Measurements from ENCODE around the gene ORMDL2.

The ORMDL2 gene

GRCh38 chr12:55817345-55818139 lies at the start of gene ORMDL2, which contains the start of gene SARNP:
ORMDL2 (plus strand) TSS chr12:55818041; CDS start chr12:55819000, 959 bp downstream.
SARNP (minus strand) TSS chr12:55817724; CDS start chr12:55817701, 23 bp downstream.
- Mint-ChIP-seq H3K36me3 (ENCODE audit: low read depth) (peaks cover 35% of the 10 kb centered on the region), H3K27me3 (no peaks in the 10 kb centered on the region), H3K9me3 (no peaks in the 10 kb centered on the region), H3K4me1 (ENCODE audit: low read depth) (peaks cover 55% of the 10 kb centered on the region), H3K4me3 (no peak within 1 kb of the TSS), H3K27ac (no peak within 1 kb of the TSS)
- peak; percentile 90 for DNase-seq

- Mint-ChIP-seq H3K27me3 (no peaks in the 10 kb centered on the region), H3K4me3 (no peak overlapping the region), H3K9me3 (no peaks in the 10 kb centered on the region), H3K4me1 (ENCODE audit: low read depth) (peaks cover 14% of the 10 kb centered on the region), H3K36me3 (ENCODE audit: low read depth) (peaks cover 81% of the 10 kb centered on the region), H3K27ac (peak overlapping the region; percentile 68)
- DNase-seq = no peak
Measured at GRCh38 chr12:55771736-55772135, 46.1 kb upstream of the ORMDL2 start.

- Mint-ChIP-seq H3K27ac (no peak overlapping the region), H3K4me3 (no peak overlapping the region), H3K4me1 (ENCODE audit: low read depth) (peaks cover 15% of the 10 kb centered on the region), H3K36me3 (ENCODE audit: low read depth) (peaks cover 82% of the 10 kb centered on the region), H3K9me3 (no peaks in the 10 kb centered on the region), H3K27me3 (no peaks in the 10 kb centered on the region)
- DNase-seq = no peak
Measured at GRCh38 chr12:55777856-55778255, 40.0 kb upstream of the ORMDL2 start.

GRCh38 chr12:55780685-55781084 lies 37.2 kb upstream of the ORMDL2 start:
- peaks cover 11% of the 10 kb centered on the region for H3K4me1 Mint-ChIP-seq (ENCODE audit: low read depth)
- DNase-seq = no peak
- no peaks in the 10 kb centered on the region for H3K27me3 Mint-ChIP-seq
- peaks cover 87% of the 10 kb centered on the region for H3K36me3 Mint-ChIP-seq (ENCODE audit: low read depth)
- no peaks in the 10 kb centered on the region for H3K9me3 Mint-ChIP-seq
- no peak overlapping the region for H3K4me3 Mint-ChIP-seq
- peak overlapping the region; percentile 41 for H3K27ac Mint-ChIP-seq

GRCh38 chr12:55788546-55788945 lies 29.3 kb upstream of the ORMDL2 start:
- no peaks in the 10 kb centered on the region for H3K27me3 Mint-ChIP-seq
- no peak overlapping the region for H3K4me3 Mint-ChIP-seq
- H3K27ac Mint-ChIP-seq = no peak overlapping the region
- no peaks in the 10 kb centered on the region for H3K9me3 Mint-ChIP-seq
- H3K4me1 Mint-ChIP-seq (ENCODE audit: low read depth) = no peaks in the 10 kb centered on the region
- no peak for DNase-seq
- peaks cover 97% of the 10 kb centered on the region for H3K36me3 Mint-ChIP-seq (ENCODE audit: low read depth)

GRCh38 chr12:55789171-55789570 lies 28.7 kb upstream of the ORMDL2 start:
- Mint-ChIP-seq H3K27ac (no peak overlapping the region), H3K36me3 (ENCODE audit: low read depth) (peaks cover 97% of the 10 kb centered on the region), H3K27me3 (no peaks in the 10 kb centered on the region), H3K4me1 (ENCODE audit: low read depth) (no peaks in the 10 kb centered on the region), H3K9me3 (no peaks in the 10 kb centered on the region), H3K4me3 (no peak overlapping the region)
- DNase-seq = no peak

GRCh38 chr12:55789893-55790292 lies 27.9 kb upstream of the ORMDL2 start:
- H3K27me3 Mint-ChIP-seq = no peaks in the 10 kb centered on the region
- H3K4me1 Mint-ChIP-seq (ENCODE audit: low read depth) = no peaks in the 10 kb centered on the region
- H3K4me3 Mint-ChIP-seq = no peak overlapping the region
- H3K36me3 Mint-ChIP-seq (ENCODE audit: low read depth) = peaks cover 96% of the 10 kb centered on the region
- H3K27ac Mint-ChIP-seq = no peak overlapping the region
- DNase-seq = no peak
- no peaks in the 10 kb centered on the region for H3K9me3 Mint-ChIP-seq

- no peaks in the 10 kb centered on the region for H3K9me3 Mint-ChIP-seq
- H3K27me3 Mint-ChIP-seq = no peaks in the 10 kb centered on the region
- peaks cover 20% of the 10 kb centered on the region for H3K4me1 Mint-ChIP-seq (ENCODE audit: low read depth)
- H3K4me3 Mint-ChIP-seq = no peak overlapping the region
- H3K27ac Mint-ChIP-seq = peak overlapping the region; percentile 81
- peaks cover 95% of the 10 kb centered on the region for H3K36me3 Mint-ChIP-seq (ENCODE audit: low read depth)
- DNase-seq = no peak
Measured at GRCh38 chr12:55795950-55796349, 21.9 kb upstream of the ORMDL2 start.

- peak overlapping the region; percentile 81 for H3K27ac Mint-ChIP-seq
- no peak for DNase-seq
- no peaks in the 10 kb centered on the region for H3K9me3 Mint-ChIP-seq
- peaks cover 20% of the 10 kb centered on the region for H3K4me1 Mint-ChIP-seq (ENCODE audit: low read depth)
- H3K27me3 Mint-ChIP-seq = no peaks in the 10 kb centered on the region
- H3K36me3 Mint-ChIP-seq (ENCODE audit: low read depth) = peaks cover 95% of the 10 kb centered on the region
- no peak overlapping the region for H3K4me3 Mint-ChIP-seq
Measured at GRCh38 chr12:55797068-55797467, 20.8 kb upstream of the ORMDL2 start.

- Mint-ChIP-seq H3K4me3 (no peak overlapping the region), H3K27ac (no peak overlapping the region), H3K27me3 (no peaks in the 10 kb centered on the region), H3K36me3 (ENCODE audit: low read depth) (peaks cover 94% of the 10 kb centered on the region), H3K9me3 (no peaks in the 10 kb centered on the region), H3K4me1 (ENCODE audit: low read depth) (peaks cover 20% of the 10 kb centered on the region)
- DNase-seq = no peak
Measured at GRCh38 chr12:55797550-55797949, 20.3 kb upstream of the ORMDL2 start.

- Mint-ChIP-seq H3K9me3 (no peaks in the 10 kb centered on the region), H3K36me3 (ENCODE audit: low read depth) (peaks cover 76% of the 10 kb centered on the region), H3K27me3 (no peaks in the 10 kb centered on the region)
Measured at GRCh38 chr12:55806982-55807381, 10.9 kb upstream of the ORMDL2 start.

GRCh38 chr12:55809274-55809673 lies 8.6 kb upstream of the ORMDL2 start:
- H3K27ac Mint-ChIP-seq = peak overlapping the region; percentile 72
- no peak overlapping the region for H3K4me3 Mint-ChIP-seq
- no peaks in the 10 kb centered on the region for H3K9me3 Mint-ChIP-seq
- DNase-seq = no peak
- H3K36me3 Mint-ChIP-seq (ENCODE audit: low read depth) = peaks cover 76% of the 10 kb centered on the region
- H3K27me3 Mint-ChIP-seq = no peaks in the 10 kb centered on the region
- H3K4me1 Mint-ChIP-seq (ENCODE audit: low read depth) = peaks cover 44% of the 10 kb centered on the region

More at GRCh38 chr12:55806982-55807381, 10.9 kb upstream of the ORMDL2 start:
- no peak for DNase-seq
- Mint-ChIP-seq H3K27ac (no peak overlapping the region), H3K4me1 (ENCODE audit: low read depth) (peaks cover 35% of the 10 kb centered on the region), H3K4me3 (no peak overlapping the region)

GRCh38 chr12:55812088-55812487 lies 5.8 kb upstream of the ORMDL2 start:
- Mint-ChIP-seq H3K4me1 (ENCODE audit: low read depth) (peaks cover 52% of the 10 kb centered on the region), H3K36me3 (ENCODE audit: low read depth) (peaks cover 81% of the 10 kb centered on the region), H3K9me3 (no peaks in the 10 kb centered on the region), H3K4me3 (no peak overlapping the region), H3K27ac (peak overlapping the region; percentile 36), H3K27me3 (no peaks in the 10 kb centered on the region)
- DNase-seq = no peak

GRCh38 chr12:55814257-55814656 lies 3.6 kb upstream of the ORMDL2 start:
- Mint-ChIP-seq H3K4me1 (ENCODE audit: low read depth) (peaks cover 57% of the 10 kb centered on the region), H3K36me3 (ENCODE audit: low read depth) (peaks cover 65% of the 10 kb centered on the region), H3K27me3 (no peaks in the 10 kb centered on the region), H3K27ac (peak overlapping the region; percentile 81), H3K4me3 (peak overlapping the region; percentile 8), H3K9me3 (no peaks in the 10 kb centered on the region)
- no peak for DNase-seq

- Mint-ChIP-seq H3K36me3 (ENCODE audit: low read depth) (peaks cover 53% of the 10 kb centered on the region), H3K4me3 (peak overlapping the region; percentile 30), H3K27me3 (no peaks in the 10 kb centered on the region), H3K27ac (no peak overlapping the region), H3K9me3 (no peaks in the 10 kb centered on the region), H3K4me1 (ENCODE audit: low read depth) (peaks cover 60% of the 10 kb centered on the region)
- no peak for DNase-seq
Measured at GRCh38 chr12:55815473-55815872, 2.4 kb upstream of the ORMDL2 start.

Data from activated T-cell treated with anti-CD3 and anti-CD28 coated beads, Interleukin-2, amount 50 U/mL, for 24 hours (primary cell).